Raji (cell line): ENCODE measurements around the gene LDLR.

Experiments used
- POLR2A ChIP-seq: IDR thresholded peaks from 2 replicates; pipeline ENCODE4 v1.6.1; 2011; ENCODE audit warnings: low read depth, low read length, control low read depth; ENCODE audit not compliant: insufficient read depth

LDLR gene

DNA sequence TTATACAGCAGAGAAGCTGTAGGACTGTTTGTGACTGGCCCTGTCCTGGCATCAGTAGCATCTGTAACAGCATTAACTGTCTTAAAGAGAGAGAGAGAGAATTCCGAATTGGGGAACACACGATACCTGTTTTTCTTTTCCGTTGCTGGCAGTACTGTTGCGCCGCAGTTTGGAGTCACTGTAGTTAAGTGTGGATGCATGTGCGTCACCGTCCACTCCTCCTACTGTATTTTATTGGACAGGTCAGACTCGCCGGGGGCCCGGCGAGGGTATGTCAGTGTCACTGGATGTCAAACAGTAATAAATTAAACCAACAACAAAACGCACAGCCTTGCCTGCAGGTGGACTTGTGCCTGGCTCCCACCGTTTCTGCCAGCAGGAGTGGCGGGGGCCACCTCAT is 27.3 kb upstream of the LDLR start:
- no peak for TF ChIP-seq POLR2A

DNA sequence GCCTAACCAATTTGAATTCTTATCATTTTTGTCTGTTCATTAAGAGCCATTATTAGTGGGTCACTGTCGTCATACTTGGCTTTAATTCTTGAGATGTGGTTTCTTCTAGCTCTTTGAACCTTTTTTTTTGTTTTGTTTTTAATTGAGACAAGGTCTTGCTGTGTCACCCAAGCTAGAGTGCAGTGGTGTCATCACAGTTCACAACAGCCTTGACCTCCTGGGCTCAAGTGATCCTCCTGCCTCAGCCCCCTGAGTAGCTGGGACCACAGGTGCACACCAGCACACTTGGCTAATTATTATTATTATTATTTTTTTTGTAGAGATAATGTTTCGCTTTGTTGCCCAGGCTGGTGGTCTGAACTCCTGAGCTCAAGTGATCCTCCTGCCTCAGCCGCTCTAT is 25.8 kb upstream of the LDLR start:
- TF ChIP-seq POLR2A, result no peak

DNA sequence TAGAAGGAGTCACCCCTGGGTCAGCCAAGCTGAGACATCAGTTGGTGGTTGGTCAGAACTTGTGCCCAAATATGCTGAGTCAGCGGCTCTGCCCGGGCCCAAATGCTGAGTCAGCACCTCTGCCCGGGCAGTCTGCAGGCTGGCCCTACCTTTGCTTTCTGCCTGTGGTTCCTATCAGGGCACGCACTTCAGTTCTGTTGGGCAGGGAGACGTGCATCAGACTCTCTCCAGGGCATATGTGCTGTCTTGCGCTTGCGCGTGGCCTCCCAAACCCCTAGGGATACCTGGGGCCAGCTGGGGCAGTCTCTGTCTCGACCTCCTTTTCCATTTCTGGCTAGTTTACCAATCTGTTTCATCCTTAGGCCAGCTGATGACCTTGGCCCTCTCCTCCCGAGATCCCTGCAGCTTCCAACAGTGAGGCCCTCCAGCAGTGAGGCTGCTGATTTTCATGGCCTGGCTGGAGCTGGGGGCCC is 24.4 kb upstream of the LDLR start:
- no peak for TF ChIP-seq POLR2A

DNA sequence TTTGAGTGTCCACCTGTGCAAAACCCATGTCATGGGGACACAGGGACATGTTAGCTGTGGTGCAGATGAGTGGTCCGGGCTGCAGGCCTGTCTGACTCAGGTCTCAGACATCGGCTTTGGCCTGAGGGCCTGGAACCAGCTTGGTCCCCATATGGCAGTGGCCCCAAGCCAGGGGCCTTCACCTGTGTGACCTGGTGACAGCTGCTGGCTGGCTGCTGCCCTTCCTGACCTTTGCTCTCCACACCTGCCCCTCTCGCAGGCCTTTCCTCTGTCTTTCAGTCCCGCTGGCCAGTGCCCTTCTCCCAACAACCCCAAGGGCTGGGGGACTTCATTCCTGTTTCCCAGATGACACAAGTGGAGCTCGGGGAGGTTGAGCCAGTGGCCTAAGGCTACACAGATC is 22.9 kb upstream of the LDLR start:
- TF ChIP-seq POLR2A, result no peak

DNA sequence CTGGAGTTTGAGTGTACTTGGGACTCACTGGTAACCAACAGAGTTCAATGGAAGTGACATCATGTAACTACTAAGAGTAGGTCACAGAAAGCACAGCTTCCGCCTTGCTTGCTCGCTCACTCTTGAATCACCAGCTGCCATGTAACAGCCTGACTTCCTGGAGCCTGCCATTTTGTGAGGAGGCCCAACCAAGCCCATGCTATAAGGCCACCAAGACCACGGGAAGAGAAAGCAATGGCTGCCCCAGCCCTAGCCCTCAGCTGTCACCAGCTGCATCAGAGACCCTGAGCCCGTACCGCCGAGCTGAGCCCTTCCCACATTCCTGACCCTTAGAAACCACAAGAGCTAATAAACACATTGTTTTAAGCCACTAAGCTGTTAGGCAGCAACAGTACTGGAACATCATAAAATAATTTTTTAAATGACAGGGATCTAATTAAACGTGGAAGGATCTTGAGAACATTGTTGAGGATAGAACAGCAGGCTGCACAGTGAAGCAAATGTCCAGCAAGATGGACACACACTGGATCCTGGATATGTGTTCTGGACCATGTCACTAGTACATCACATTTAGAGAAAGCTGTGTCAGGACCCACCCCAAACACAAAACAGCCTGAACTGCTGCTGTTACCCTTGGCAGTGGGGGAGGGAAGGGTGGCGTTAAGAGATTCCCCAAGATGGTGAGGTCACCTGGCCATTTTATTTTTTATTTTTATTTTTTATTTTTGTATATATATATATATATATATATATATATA is 21.7 kb upstream of the LDLR start:
- TF ChIP-seq POLR2A, result no peak

DNA sequence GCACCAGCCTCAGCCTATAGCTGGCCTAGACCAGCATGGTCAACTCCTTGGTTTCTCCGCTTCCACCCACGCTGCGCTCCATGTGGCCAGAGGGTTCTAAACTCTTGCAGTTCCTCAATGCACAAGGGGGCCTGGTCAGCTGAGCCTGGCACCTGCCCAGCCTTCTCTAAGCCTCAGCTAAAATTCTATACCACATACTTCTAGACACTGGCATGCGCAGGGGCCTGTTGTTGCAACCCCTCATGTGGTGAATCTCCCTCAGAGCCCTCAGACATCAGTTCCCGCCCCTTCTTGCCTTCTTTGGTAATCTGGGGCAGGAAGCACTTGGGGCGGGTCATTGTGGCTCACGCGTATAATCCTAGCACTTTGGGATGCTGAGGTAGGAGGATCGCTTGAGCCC is 19.7 kb upstream of the LDLR start:
- TF ChIP-seq POLR2A, result no peak

DNA sequence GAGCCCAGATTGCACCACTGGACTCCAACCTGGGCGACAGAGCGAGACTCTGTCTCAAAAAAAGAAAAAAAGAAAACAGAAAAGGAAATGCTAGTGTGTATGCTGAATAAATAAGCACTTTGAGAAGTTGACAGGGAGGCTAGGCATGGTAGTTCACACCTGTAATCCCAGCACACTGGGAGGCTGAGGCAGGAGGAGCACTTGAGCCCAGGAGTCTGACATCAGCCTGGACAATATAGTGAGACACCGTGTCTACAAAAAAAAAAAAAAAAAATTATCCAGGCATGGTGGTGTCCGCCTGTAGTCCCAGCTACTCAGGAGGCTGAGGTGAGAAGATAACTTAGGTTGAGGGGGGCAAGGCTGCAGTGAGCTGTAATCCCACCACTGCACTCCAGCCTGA is 19.1 kb upstream of the LDLR start:
- no peak for TF ChIP-seq POLR2A

DNA sequence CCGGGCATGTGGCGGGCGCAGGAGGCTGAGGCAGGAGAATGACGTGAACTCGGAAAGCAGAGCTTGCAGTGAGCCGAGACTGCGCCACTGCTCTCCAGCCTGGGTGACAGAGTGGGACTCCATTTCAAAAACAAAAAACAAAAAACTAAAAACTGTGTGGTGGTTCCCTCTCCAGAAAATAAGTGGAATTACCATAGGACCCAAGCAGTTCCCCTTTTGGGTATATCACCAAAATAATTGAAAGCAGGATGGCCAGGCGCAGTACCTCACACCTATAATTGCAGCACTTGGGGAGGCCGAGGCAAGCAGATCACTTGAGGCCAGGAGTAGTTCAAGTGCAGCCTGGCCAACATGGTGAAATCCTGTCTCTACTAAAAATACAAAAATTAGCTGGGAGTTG is 15.7 kb upstream of the LDLR start:
- no peak for TF ChIP-seq POLR2A

DNA sequence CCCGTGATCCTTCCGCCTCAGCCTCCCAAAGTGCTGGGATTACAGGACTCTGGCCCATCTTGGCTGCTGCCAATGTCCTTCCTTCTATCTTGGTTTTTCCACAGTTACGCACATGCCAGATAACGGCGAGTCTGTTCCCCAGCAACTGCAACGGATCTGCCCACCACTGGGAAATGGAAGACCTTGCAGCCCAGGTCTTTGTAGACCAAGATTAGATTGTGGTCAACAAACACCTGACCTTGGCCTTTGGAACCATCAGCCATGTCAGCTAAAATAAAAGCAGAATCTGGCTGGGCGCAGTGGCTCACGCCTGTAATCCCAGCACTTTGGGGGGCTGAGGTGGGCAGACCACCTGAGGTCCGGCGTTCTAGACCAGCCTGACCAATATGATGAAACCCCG is 10.4 kb upstream of the LDLR start:
- no peak for TF ChIP-seq POLR2A

DNA sequence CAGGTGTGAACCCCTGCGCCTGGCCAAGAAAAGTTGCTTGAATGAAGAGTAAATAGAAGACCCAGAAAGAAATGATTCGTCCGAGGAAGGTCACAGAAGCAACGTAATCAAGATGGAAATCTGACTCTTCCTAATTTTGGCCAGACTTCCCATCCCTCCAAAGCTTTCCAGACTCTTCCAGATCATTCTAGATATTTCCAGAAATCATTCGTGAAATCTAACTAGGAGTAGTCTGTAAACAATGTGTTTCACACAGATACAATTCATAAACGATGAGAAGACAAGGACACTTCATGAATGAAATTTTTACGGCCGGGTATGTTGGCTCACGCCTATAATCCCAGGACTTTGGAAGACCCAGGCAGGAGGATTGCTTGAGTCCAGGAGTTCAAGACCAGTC is 9.3 kb upstream of the LDLR start:
- TF ChIP-seq POLR2A, result no peak

DNA sequence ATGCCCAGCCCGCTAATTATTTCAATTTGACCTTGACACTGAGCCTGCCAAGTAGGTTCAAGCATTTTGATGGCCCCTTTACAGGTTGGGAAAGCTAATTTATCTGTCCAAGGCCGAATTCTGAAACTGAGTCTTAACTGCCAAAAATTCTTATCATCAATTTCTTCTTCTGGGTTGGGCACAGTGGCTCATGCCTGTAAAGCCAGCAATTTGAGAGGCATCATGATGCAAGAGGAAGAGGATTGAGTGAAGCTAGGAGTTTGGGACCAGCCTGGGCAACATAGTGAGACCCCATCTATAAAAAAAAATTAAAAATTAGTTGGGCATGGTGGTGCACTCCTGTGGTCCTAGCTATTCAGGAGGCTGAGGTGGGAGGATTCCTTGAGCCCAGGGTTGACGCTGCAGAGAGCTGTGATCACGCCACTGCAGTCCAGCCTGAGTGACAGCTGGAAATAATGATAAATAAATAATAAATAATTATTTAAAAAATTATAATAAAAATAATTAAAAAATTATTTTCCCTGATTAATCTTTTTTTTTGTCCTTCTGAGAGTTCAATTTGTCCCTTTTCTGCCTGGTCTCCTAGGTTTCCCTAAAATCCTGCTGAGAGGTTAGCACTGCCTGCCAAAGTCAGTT is 1.3 kb upstream of the LDLR start:
- no peak for TF ChIP-seq POLR2A

DNA sequence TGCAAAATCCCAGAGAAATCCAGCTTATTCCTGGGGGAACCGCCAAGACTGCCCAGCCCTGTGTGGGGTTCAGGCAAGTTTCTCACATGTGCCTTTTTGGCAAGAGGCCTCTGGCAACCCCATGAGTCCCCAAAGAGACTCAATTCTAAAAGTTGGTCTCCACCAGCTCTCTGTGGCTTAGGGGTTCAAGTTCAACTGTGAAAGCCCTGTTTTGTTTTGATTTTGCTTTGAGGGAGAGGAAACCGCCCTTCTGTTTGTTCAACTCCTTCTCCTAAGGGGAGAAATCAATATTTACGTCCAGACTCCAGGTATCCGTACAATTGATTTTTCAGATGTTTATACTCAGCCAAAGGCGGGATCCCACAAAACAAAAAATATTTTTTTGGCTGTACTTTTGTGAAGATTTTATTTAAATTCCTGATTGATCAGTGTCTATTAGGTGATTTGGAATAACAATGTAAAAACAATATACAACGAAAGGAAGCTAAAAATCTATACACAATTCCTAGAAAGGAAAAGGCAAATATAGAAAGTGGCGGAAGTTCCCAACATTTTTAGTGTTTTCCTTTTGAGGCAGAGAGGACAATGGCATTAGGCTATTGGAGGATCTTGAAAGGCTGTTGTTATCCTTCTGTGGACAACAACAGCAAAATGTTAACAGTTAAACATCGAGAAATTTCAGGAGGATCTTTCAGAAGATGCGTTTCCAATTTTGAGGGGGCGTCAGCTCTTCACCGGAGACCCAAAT is 583 bp upstream of the LDLR start:
- no peak for TF ChIP-seq POLR2A

DNA sequence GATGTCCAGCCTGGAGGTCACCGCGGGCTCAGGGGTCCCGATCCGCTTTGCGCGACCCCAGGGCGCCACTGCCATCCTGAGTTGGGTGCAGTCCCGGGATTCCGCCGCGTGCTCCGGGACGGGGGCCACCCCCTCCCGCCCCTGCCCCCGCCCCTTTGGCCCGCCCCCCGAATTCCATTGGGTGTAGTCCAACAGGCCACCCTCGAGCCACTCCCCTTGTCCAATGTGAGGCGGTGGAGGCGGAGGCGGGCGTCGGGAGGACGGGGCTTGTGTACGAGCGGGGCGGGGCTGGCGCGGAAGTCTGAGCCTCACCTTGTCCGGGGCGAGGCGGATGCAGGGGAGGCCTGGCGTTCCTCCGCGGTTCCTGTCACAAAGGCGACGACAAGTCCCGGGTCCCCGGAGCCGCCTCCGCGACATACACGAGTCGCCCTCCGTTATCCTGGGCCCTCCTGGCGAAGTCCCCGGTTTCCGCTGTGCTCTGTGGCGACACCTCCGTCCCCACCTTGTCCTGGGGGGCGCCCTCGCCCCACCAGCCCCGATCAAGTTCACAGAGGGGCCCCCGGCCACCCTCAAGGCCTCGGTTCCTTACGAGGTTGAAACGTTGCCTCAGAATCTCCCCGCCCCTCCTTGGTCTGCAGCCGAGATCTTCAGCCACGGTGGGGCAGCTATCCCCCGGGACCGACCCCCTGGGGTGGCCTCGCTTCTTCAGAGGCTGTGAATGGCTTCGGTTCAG is 1.2 kb downstream of the LDLR start:
- peak; percentile 74 for TF ChIP-seq POLR2A

DNA sequence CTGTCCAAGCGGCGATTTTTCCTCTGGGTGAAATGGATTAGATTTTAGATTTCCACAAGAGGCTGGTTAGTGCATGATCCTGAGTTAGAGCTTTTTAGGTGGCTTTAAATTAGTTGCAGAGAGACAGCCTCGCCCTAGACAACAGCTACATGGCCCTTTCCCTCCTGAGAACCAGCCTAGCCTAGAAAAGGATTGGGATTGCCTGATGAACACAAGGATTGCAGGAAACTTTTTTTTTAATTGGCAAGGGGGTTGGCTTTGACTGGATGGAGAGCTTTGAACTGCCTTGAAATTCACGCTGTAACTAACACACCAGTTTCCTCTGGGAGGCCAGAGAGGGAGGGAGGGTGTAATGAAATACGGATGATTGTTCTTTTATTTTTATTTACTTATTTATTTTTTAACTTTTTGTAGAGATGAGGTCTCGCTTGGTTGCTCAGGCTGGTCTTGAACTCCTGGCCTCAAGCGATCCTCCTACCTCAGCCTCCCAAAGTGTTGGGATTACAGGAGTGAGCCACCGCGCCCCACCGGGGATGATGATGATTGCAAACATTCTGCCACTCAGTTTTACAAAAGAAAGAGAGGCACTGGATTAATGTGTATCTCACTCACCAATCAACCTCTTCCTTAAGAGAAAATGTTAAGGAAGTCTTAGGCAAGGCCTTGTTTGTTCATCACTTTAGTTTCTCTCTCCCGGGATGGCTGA is 1.9 kb downstream of the LDLR start:
- TF ChIP-seq POLR2A, result no peak

DNA sequence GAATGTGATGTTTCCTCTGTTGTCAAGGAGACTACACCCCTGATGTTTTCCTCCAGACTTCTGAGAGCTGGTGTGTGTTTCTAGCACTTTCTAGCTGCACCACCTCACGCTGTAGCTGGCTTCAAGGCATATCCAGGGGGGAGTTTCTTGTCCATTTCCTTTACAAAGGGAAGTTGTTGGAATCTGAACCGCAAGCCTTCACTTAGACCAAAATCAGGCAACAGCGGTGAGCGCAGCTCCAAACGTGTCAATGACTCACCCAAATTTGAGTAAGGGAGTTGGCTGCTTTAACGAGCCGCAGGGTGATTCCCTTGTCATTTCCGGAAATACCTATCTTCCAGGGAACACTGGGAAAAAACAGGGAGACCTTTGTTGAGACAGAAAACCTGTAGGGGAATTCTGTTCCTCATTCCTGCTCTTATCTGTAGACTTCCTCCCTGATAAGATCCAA is 2.5 kb downstream of the LDLR start:
- no peak for TF ChIP-seq POLR2A
